GM06990 (cell line): ENCODE results near the gene RTP5.

ENCODE experiments used
- DNase-seq: peaks from one replicate; pipeline ENCODE4 v3.0.0-alpha.2; 2011; ENCODE audit not compliant: insufficient read length; ENCODE audit errors: extremely low read depth
- H3K27me3 ChIP-seq: replicated peaks from 2 replicates; pipeline ENCODE4 v1.6.0; 2011; ENCODE audit warnings: low read length; ENCODE audit not compliant: control insufficient read depth, insufficient read depth
- H3K36me3 ChIP-seq: 2 replicates; pipeline ENCODE4 v1.5.1; 2011; ENCODE audit warnings: low read length; ENCODE audit not compliant: control insufficient read depth, insufficient read depth
- H3K4me3 ChIP-seq: replicated peaks from 2 replicates; pipeline ENCODE4 v1.5.1; 2011; ENCODE audit warnings: low read depth, mild to moderate bottlenecking, control low read depth, low read length
- CTCF ChIP-seq: IDR thresholded peaks from 2 replicates; pipeline ENCODE4 v1.5.1; 2011; ENCODE audit warnings: low read length, control low read depth, mild to moderate bottlenecking, inconsistent platforms; ENCODE audit not compliant: insufficient read depth, poor library complexity, severe bottlenecking

The RTP5 gene

GRCh38 chr2:241850544-241851324, 18.8 kb upstream of the RTP5 start:
- Histone ChIP-seq H3K27me3 (no peaks in the 10 kb centered on the region), H3K36me3 (no peaks in the 10 kb centered on the region), H3K4me3 (no peak overlapping the region)
- TF ChIP-seq CTCF, result no peak
- DNase-seq, result no peak

- no peaks in the 10 kb centered on the region for H3K27me3 ChIP-seq
- no peaks in the 10 kb centered on the region for H3K36me3 ChIP-seq
- no peak for TF ChIP-seq CTCF
- DNase-seq, result no peak
- no peak overlapping the region for H3K4me3 ChIP-seq
Observed at GRCh38 chr2:241851325-241852115, 18.0 kb upstream of the RTP5 start.

GRCh38 chr2:241852116-241852980, 17.2 kb upstream of the RTP5 start:
- DNase-seq, result no peak

GRCh38 chr2:241852981-241853631, 16.4 kb upstream of the RTP5 start:
- no peak overlapping the region for H3K4me3 ChIP-seq
- H3K27me3 ChIP-seq, result no peaks in the 10 kb centered on the region
- H3K36me3 ChIP-seq, result no peaks in the 10 kb centered on the region
- DNase-seq, result no peak
- no peak for TF ChIP-seq CTCF

More at GRCh38 chr2:241852116-241852980, 17.2 kb upstream of the RTP5 start:
- H3K27me3 ChIP-seq, result no peaks in the 10 kb centered on the region
- H3K36me3 ChIP-seq, result no peaks in the 10 kb centered on the region
- no peak for TF ChIP-seq CTCF
- no peak overlapping the region for H3K4me3 ChIP-seq

- no peak for DNase-seq
- Histone ChIP-seq H3K36me3 (no peaks in the 10 kb centered on the region), H3K27me3 (no peaks in the 10 kb centered on the region), H3K4me3 (no peak overlapping the region)
- no peak for TF ChIP-seq CTCF
Observed at GRCh38 chr2:241853651-241854341, 15.7 kb upstream of the RTP5 start.
